Loucy (cell line): ENCODE data around the gene ACE.

Experiments
- H2AFZ ChIP-seq: fragments of 200-600 bp; sonication (generic); 2 replicates; pipeline ENCODE4 v1.6.0; 2016; ENCODE audit warnings: antibody characterized with exemption, mild to moderate bottlenecking, low read length, moderate library complexity
- H3F3A ChIP-seq: fragments of 200-600 bp; 2 replicates; pipeline ENCODE4 v1.6.0; 2016; ENCODE audit warnings: antibody characterized with exemption, low read depth, mild to moderate bottlenecking
- H3K27me3 ChIP-seq: fragments of 200-600 bp; sonication (generic); 2 replicates; pipeline ENCODE4 v1.6.1; 2014; ENCODE audit warnings: low read length, mild to moderate bottlenecking; ENCODE audit not compliant: insufficient read depth, poor library complexity, severe bottlenecking
- H3K36me3 ChIP-seq: fragments of 200-600 bp; sonication (generic); 2 replicates; pipeline ENCODE4 v1.6.1; 2016; ENCODE audit warnings: low read length; ENCODE audit not compliant: insufficient read depth
- H3K4me1 ChIP-seq: fragments of 200-600 bp; sonication (generic); 2 replicates; pipeline ENCODE4 v1.5.1; 2014; ENCODE audit warnings: low read length, mild to moderate bottlenecking; ENCODE audit not compliant: insufficient read depth, poor library complexity, severe bottlenecking
- H3K4me2 ChIP-seq: fragments of 200-600 bp; sonication (generic); 2 replicates; pipeline ENCODE4 v1.6.0; 2014; ENCODE audit warnings: antibody characterized with exemption, low read length, low read depth, mild to moderate bottlenecking; ENCODE audit not compliant: poor library complexity, severe bottlenecking
- H3K4me3 ChIP-seq: fragments of 200-600 bp; sonication (generic); 2 replicates; pipeline ENCODE4 v1.5.1; 2014; ENCODE audit warnings: low read length, mild to moderate bottlenecking, mixed read lengths; ENCODE audit not compliant: poor library complexity, severe bottlenecking
- H3K79me2 ChIP-seq: fragments of 200-600 bp; sonication (generic); 2 replicates; pipeline ENCODE4 v1.6.1; 2014; ENCODE audit warnings: low read length; ENCODE audit not compliant: insufficient read depth
- H3K9ac ChIP-seq: fragments of 200-600 bp; sonication (generic); 2 replicates; pipeline ENCODE4 v1.6.0; 2014; ENCODE audit warnings: mild to moderate bottlenecking, low read depth, low read length, moderate library complexity; ENCODE audit not compliant: poor library complexity, severe bottlenecking
- H3K9me2 ChIP-seq: fragments of 200-600 bp; sonication (generic); replicated peaks from 2 replicates; pipeline ENCODE4 v1.6.1; 2016; ENCODE audit warnings: low read depth, low read length, mixed read lengths
- H3K9me3 ChIP-seq: fragments of 200-600 bp; sonication (generic); 2 replicates; pipeline ENCODE4 v1.6.1; 2014; ENCODE audit warnings: mild to moderate bottlenecking, antibody characterized with exemption, low read length, low read depth; ENCODE audit not compliant: insufficient read depth
- H4K20me1 ChIP-seq: fragments of 200-600 bp; sonication (generic); 2 replicates; pipeline ENCODE4 v1.6.0; 2014; ENCODE audit warnings: antibody characterized with exemption, low read length, mild to moderate bottlenecking; ENCODE audit not compliant: insufficient read depth, poor library complexity, severe bottlenecking
- CTCF ChIP-seq: fragments of 200-600 bp; sonication (generic); conservative IDR thresholded peaks from 2 replicates; pipeline ENCODE4 v1.5.1; 2014; ENCODE audit warnings: mild to moderate bottlenecking, antibody characterized with exemption, low read length
- EZH2phosphoT487 ChIP-seq: fragments of 200-600 bp; IDR thresholded peaks from 2 replicates; pipeline ENCODE4 v1.6.1; 2018; ENCODE audit warnings: antibody characterized with exemption, mild to moderate bottlenecking, moderate library complexity, borderline replicate concordance

The ACE gene

GRCh38 chr17:63442074-63442473, 34.8 kb upstream of the ACE start:
- Histone ChIP-seq H3K36me3 (no peaks in the 10 kb centered on the region), H3K79me2 (no peaks in the 10 kb centered on the region), H3K4me2 (no peak overlapping the region), H4K20me1 (no peaks in the 10 kb centered on the region), H3K4me1 (peaks cover 13% of the 10 kb centered on the region), H3K4me3 (no peak overlapping the region), H3K9me3 (no peaks in the 10 kb centered on the region), H3K9me2 (no peaks in the 10 kb centered on the region), H3K27me3 (no peaks in the 10 kb centered on the region), H3K9ac (no peak overlapping the region), H3F3A (no peaks in the 10 kb centered on the region), H2AFZ (no peak overlapping the region)
- TF ChIP-seq CTCF = no peak
- TF ChIP-seq EZH2phosphoT487 = no peak

- no peaks in the 10 kb centered on the region for H3K36me3 ChIP-seq
- H3K9me2 ChIP-seq = no peaks in the 10 kb centered on the region
- H3F3A ChIP-seq = no peaks in the 10 kb centered on the region
- H3K4me3 ChIP-seq = no peak overlapping the region
- no peak overlapping the region for H3K4me2 ChIP-seq
- H2AFZ ChIP-seq = no peak overlapping the region
- H4K20me1 ChIP-seq = no peaks in the 10 kb centered on the region
- no peaks in the 10 kb centered on the region for H3K27me3 ChIP-seq
- no peaks in the 10 kb centered on the region for H3K9me3 ChIP-seq
- no peaks in the 10 kb centered on the region for H3K79me2 ChIP-seq
- no peak overlapping the region for H3K9ac ChIP-seq
- TF ChIP-seq CTCF = peak; percentile 65
- no peak for TF ChIP-seq EZH2phosphoT487
- peaks cover 18% of the 10 kb centered on the region for H3K4me1 ChIP-seq
Measured at GRCh38 chr17:63442549-63443035, 34.3 kb upstream of the ACE start.

GRCh38 chr17:63443053-63443452, 33.8 kb upstream of the ACE start:
- no peaks in the 10 kb centered on the region for H3K36me3 ChIP-seq
- H3K79me2 ChIP-seq = no peaks in the 10 kb centered on the region
- H3K27me3 ChIP-seq = no peaks in the 10 kb centered on the region
- H3K4me1 ChIP-seq = peaks cover 23% of the 10 kb centered on the region
- no peaks in the 10 kb centered on the region for H3K9me2 ChIP-seq
- H3K9ac ChIP-seq = no peak overlapping the region
- no peak overlapping the region for H2AFZ ChIP-seq
- H3F3A ChIP-seq = no peaks in the 10 kb centered on the region
- H3K4me3 ChIP-seq = no peak overlapping the region
- TF ChIP-seq CTCF = no peak
- TF ChIP-seq EZH2phosphoT487 = no peak
- H3K9me3 ChIP-seq = no peaks in the 10 kb centered on the region
- H4K20me1 ChIP-seq = no peaks in the 10 kb centered on the region
- no peak overlapping the region for H3K4me2 ChIP-seq
